HG03196 (cell line): ENCODE results near the gene ZNF366.

Source experiments
- ATAC-seq: cut with Tn5 transposase; IDR thresholded peaks from one replicate; pipeline ENCODE4 v1.9.1; 2021; ENCODE audit not compliant: unreplicated experiment

ZNF366 gene

DNA sequence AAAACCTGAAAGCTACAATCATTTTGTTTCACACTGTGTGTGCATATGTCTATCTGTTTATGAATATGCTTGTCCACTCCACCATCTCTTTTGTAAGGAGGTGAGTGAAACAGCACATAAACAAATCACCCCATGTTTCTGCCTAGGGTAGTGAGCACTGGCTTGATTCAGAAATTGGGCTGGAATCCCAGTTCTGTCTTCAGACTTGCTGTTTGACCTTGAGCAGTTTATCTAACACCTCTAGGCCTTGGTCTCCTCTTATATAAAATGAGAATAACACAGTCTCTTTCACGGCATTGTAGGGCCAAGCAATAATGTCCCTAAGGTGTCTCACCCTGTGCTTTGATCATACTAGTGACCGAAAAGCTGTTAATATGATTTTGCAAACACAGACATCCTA, 61.2 kb downstream of the ZNF366 start:
- ATAC-seq = no peak

DNA sequence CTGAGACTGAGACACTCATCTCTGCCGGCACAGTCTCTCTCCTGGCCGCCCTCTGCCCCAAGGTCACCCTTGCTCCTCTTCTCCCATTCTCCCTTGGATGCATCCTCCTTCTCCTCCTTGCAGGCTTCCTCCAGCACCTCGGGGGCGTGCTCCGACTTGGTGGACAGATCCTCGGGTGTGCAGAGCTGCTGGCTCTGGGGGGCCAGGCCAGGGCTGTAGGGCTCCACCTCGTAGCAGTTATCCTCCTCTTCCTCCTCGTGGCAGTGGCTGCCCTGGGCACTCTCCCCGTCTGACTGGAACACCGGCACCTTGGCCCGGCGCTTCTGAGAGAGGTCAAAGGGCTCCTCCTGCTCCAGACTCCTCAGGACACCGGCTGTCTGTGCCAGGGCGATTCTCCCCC, 63.3 kb downstream of the ZNF366 start:
- ATAC-seq = no peak

DNA sequence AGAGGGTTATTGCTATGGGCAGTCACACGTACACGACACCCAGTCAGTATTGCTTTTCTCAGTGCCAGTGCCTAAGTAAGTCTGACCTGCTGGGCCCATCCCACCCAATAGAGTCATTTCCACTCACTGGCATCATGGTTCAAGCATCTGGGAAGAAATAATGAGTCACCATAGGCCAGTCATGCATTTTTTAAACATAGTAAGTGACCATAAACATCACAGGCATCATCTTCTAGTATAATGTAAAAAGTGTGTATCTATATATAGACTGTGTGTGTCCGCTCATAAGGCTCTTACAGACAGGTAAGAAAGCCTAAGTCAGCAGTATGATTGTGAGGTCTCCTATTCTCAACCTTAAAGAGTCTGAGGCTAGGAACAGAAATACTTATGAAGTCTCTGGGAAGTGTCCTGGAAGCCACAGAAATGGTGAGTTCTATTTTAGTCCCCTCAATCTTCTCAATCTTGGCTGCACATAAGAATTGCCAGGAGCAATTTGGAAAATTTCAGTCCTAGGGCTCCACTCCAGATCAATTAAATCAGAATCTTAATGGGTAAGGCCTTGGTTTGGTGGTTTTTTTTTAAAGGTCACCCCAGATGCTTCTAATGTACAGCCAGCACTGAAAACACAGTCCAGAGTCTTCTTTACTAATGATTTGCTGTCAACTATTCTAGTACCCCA, 65.2 kb downstream of the ZNF366 start:
- ATAC-seq = no peak

DNA sequence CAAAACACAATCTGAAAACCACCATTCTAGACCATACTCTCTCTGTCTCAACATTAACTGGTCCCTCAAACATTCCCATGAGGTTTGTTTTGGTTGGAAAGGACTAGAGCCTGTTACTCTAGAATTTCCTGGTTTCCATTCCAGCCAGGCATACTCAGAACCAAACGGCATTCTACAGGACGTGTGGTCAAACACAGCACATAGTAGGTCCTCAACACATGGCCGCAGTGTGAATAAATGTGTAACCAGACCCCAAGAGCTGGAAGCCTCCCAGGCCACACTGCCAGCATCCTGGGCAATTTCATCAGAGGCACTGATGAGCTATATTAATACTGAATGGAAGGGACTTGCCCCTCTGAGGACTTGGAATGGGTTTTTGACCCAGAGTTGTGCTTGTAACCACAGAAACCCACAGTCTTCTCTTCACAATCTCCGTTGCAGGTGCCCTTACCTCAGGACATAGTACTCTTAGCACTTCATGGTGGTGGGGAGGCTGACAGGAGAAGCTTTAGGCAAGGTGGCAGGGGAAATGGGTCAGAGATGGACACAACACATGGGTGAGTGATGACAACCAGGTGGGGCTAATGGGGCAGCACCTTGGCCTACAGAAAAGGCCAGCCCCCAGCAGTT, 66.0 kb downstream of the ZNF366 start:
- no peak for ATAC-seq

DNA sequence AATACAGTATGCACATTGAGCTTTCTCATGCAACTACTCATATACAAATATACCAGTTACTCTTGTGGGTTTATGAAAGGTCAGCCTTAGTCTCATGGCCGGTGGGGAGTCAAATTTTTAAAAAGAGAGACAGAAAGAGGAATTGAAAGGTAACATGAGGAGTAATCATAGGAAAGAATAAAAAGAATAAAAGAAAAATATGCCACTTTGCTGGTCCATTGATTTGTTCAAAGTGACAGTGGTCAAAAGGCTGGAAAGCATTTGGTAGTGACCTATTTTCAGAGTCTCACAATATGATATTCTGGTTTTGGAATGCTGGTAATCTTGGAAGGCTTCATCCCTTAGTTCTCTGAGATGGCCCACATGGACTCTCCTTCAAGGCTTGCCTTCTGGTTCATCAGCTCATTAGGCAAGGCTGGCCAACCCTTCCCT, 67.0 kb downstream of the ZNF366 start:
- ATAC-seq = no peak

DNA sequence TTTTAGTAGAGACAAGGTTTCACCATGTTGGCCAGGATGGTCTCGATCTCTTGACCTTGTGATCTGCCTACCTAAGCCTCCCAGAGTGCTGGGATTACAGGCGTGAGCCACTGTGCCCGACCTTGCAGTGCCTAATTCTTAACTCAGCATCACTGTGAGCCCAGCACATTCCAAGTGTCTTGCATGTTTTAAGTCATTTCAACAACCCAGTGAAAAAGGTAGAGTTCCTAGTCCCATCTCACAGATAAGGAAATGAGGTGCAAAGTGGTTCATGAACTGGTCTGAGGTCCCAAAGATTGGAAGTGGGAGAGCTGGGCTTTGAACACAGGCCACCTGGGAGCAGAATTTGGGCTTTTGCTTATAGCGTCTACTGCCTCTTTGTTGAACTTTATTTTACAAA, 68.0 kb downstream of the ZNF366 start:
- no peak for ATAC-seq

DNA sequence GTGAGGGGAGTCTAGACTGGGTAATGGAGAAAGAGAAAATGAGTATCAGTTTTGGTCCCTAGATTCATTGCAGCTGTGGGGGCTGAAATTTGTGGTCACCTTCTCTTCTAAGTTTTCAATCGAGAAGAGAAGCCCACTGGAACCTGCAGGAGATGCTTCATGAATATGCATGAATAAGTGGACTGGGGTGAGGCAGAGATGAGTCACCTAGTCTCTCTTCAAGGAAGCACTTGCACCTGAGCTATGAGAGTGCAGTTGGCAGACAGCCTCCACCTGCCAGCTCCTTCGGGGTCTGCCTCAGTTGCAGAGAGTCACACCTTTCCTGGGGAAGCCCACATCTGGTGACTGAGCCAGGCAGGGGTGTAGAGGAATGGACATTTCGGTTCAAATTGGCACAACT, 69.1 kb downstream of the ZNF366 start:
- ATAC-seq = no peak

DNA sequence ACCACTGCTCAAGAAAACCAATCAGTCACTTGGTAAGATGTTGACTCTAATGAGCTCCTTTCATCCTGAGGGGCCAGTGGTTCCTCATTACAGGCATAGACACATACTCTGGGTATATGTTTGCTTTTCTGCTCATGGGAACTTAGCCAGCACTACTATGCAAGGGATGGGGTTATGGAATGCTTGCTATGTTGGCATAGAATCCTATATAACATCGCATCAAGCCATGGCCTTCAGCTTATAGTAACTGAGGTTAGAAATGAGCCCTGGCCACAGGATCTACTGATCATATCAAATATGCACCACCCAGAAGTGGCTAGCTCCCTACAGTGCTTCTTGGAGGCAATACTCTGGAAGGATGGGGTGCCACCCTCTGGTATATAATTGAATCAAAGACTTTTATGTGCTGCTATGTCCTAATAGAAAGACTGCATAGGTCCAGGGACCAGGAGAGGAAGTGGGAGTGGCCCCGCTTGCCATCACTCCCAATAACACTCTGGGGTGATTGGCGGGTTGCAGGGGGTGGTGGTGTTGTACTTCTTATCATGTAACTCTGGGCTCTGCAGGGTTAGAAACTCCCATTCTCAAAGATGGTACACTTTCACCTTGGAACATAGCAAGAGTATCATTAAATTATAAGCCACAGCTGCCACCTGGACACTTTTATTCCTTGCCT, 70.3 kb downstream of the ZNF366 start:
- no peak for ATAC-seq

DNA sequence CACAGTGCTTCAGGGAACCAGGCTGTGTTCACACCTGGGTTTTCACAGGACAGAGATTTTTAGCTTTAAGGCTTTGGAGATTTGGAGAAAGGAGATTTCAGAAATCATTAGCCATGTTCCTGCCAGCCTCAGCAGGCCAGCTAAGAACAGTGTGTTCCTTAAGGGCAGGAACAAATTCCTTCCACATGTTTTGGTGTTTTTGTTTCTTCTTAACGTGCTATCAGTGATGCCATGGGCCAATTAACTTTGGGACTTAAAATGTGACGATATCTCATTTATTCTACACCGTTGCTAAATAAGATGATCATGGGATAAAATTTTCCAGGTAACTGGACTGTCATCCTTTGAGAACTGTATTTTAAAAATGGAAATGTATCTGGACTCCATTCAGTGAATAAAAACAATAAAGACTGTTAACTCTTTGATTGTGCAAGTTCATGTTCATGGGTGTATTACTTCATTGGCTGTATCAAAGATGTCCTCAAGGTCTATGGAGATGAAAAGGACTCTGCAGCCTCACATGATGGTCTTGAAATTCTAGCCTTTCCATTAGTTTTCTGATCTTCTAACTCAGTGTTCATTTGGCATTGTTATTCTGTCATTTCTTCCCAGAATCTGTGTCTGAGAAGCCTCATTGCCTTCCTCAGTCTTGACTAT, 72.3 kb downstream of the ZNF366 start:
- no peak for ATAC-seq

DNA sequence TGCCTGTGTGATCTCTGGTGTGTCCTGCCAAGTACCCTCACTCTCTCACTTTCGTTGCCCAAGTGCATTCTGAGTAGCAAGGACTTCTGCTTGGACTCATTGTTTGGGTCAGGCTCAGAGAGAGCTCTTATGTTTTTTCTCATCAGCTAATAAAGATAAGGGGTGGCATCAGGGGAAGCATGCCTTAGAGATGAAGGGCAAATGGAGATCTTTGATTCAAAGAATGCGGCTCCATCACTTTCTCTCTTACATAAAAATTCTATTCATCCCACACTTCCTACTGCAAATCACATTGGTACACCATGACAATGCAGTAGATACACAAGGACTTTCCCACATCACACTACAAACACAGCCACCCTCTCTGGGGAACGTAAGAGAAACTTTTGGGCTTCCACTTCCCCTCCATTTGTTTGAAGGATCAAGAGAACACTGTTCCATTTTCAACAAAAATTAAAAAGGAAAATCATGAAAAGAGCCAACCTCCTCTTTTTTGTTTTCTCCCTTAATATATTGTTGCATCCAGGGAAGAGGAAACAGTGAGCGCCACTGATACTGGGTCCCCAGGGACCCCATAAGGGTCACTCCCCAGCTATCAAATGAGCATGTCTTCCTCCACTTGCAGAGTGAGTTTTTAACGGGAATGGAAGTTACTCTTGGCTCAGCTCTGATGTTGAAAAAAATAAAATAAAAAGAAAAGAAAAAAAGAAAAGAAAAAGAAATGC, 73.0 kb downstream of the ZNF366 start:
- ATAC-seq = no peak

DNA sequence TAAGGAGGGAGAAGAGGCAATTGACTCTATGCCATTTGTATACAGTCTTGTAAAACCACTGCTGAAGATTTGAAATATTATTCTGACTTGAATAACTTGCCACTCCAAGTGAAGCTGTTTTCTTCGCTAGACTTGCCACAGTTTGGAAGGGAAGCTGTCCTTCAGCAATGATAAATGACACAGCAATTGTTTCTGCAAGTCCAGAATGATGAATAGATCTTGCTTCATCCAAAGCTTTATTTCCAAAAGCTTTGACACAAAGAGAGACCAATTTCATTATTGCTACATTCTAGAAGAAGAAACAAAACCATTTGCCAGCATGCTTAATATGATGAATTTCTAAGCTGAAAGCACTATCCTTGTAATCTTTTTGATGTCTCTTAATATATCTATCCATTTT, 73.7 kb downstream of the ZNF366 start:
- ATAC-seq = no peak

DNA sequence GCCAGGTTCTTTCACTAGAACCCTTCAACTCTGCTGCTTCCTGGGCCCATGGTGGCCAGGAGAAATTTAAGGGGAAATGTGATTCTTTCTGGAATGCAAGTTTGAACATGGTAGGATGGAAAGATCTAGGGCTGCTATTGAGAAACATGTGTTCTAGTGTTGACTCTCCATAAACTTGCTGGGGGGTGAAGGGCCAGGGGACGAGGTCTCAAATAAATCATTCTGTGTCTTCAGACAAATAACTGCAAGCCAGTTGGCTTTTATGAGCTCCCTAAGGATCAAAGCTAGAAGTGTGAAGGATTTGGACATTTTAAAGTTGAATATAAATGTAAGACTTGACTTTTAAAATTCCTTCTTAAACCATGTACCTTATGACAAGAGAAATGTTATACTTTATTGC, 78.5 kb downstream of the ZNF366 start:
- ATAC-seq = no peak

DNA sequence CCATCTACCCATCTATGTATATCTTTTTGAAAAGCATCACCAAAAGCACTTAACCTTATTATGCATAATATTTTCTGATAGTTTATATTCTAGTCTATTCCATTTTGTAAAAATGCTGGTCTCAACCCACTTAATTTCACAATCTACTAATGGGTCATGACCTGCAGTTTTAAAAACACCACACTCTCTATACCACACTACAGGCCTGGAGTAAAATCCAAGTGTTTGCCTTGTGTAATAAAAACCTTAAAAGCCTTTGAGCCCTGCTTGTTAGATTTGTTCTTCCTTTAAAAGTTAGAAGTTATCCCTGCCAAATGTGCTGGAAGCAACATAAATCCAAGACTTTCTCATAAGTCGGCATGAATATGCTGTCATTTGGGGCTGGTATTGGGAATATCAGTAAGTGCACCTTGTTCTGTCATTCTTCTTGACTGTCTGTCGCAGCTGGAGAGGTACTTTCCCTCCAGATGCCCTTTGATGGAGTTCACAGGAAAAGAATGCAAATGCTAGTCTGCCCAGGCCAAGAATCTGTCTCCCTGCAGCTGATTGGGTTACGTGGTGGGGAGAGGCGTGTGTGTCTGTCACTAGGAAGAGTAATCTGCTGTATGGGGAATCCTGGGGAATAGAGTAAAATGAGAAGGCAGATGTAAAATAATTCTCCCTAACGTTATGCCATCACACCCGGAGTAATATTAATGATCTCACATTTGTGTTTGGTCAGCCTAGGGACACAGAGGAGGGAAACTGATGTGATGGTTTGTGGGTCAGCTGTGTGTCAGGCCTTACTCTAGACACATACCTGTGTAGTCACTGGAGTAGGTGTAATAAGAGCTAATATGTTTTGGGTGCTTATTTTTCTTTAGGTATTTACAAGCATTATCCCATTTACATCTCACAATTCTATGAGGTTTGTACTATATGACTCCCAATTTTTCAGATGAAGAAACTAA, 79.4 kb downstream of the ZNF366 start:
- ATAC-seq = no peak

DNA sequence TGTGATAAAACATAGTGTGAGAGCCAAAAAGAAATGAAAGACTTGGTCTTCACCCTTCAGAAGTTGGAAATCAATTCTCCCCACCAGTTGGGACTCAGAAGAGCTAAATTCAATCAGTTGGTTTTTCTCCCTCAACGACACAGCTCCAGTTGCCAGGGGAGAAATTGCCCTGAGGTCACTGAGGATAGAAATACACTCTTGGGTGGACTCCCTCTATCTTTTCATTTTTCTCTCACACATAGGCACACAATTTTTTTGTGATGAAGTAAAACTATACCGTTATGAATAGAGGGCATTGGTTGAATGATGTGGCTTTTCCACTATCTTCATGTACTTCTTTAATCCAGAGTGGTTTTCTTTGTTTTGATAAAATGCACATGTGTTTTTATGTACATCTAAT, 80.2 kb downstream of the ZNF366 start:
- no peak for ATAC-seq

DNA sequence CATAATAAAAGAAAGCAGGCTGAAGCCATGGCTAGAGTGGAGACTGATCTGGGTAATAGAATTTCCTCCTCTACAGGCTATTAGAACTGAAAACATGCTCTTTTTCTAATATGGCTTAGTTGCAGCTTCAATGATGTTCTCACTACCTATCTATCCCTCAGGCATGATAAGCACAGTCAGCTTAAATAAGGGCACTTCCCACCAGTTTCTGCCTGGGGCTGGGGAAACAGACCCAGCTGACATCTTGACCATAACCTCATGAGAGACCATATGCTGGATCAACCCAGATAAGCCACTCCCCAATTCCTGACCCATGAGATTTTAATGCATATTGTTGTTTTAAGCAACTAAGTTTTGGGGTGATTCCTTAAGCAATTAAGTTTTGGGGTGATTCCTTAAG, 81.2 kb downstream of the ZNF366 start:
- no peak for ATAC-seq

DNA sequence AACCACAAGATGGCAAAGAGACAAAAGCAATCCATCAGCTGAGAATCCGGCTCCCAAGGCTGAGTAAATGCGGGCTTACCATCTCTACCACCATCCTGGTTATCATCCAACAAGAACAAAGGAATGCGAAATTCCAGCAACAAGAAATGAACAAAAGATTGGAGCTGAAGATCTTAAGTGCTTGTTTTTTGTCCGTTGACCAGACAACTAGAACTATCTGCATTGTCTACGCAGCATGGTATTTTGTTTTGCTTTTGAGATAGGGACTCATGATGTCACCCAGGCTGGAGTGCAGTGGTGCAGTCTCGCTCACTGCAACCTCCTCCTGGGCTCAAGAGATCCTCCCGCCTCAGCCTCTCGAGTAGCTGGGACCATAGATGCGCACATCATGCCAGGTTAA, 88.9 kb downstream of the ZNF366 start:
- no peak for ATAC-seq

DNA sequence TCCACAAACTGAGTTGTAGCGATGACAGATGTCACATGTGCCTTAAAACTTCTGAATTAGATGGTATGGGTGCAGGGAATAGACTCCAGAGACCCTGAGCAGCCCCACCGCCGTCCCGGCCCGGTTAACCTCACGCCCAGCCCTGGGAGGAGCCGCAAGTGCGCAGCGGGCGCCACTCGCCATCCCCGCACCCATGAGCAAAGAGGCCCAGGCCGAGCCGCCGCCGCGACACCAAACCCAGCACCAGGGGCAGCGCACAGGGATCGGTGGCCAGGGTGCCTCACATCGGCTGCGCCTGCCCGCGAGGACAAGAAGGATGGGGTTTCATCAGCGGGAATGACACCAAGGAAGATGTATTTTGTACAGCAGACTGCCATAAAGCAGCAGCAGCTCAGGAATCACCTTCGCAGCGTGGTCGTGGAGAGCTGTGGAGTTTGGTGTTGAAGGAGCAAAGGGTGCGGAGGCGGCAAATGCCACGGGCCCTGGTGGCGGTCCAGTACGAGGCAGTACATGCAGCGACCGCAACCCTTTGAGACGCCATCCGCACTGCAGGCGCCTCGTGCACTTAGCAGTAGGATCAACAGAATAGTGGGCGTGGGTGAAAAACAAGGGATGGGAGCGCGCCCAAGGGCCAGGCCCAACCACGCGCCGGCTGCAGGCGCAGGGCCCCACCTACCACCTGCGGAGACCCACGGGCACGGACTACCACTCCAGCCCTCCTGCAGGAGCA, 89.7 kb downstream of the ZNF366 start:
- ATAC-seq = no peak

DNA sequence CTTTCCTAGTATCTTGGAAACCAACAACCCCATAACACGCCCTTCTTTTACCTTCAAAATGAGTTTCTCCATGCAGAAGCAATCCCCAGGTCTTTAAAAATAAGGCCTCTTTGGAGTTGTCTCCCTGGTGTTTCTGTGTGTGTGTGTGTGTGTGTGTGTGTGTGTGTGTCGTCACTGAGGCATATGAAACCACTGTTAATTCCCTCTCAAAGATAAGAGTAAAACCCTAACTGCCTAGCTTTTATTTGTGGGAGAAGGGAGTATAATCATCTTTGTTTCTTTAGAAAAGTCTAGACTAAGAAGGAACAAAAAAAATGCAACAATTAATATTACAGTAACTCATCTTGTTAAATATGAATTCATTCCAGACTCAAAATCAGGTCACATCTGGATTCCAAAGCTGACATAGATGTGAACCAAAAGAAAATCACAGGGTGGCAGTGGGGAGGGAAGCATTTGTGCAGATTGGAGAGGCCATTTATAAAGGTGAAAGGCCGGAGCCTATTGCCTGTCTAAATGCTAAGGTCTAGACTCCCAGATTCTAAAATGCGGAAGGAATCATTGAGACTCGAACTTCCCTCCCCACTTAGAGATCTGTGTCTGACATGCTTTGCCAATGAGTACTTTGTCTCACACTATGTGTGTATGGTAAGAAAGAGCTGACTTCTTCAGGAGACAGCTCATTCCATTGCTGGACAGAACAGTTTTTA, 91.4 kb downstream of the ZNF366 start:
- ATAC-seq = no peak
